Central memory CD8-positive, alpha-beta T cell (primary cell): ENCODE measurements around the gene FAM114A1.
A peak's percentile ranks its signal among the peaks of the same experiment; 100 is the strongest.

Experiments used
- ATAC-seq: fragments of 150-1000 bp; cut with Tn5 transposase; replicated peaks from 2 replicates; pipeline ENCODE4 v1.10.0; 2022; ENCODE audit warnings: mild to moderate bottlenecking, moderate FRiP score, moderate number of reproducible peaks; ENCODE audit not compliant: poor library complexity, severe bottlenecking; ENCODE audit errors: extremely low read depth
- DNase-seq, 2 donors: peaks; one replicate each; pipeline ENCODE4 v3.0.0; 2021; ENCODE audit warnings: low spot score in 2 of 2
- H3K27ac Mint-ChIP-seq: one replicate; pipeline ENCODE4 v1.8.0; 2022; ENCODE audit warnings: low read depth, mild to moderate bottlenecking, moderate library complexity, mixed read lengths
- H3K27me3 Mint-ChIP-seq: one replicate; pipeline ENCODE4 v1.8.0; 2022; ENCODE audit warnings: mixed read lengths
- H3K36me3 Mint-ChIP-seq: one replicate; pipeline ENCODE4 v1.8.0; 2022; ENCODE audit warnings: mild to moderate bottlenecking, moderate library complexity, mixed read lengths; ENCODE audit not compliant: insufficient read depth
- H3K4me1 Mint-ChIP-seq: one replicate; pipeline ENCODE4 v1.8.0; 2022; ENCODE audit warnings: mixed read lengths
- H3K4me3 Mint-ChIP-seq: one replicate; pipeline ENCODE4 v1.8.0; 2022; ENCODE audit warnings: mild to moderate bottlenecking, moderate library complexity, mixed read lengths
- H3K9me3 Mint-ChIP-seq: one replicate; pipeline ENCODE4 v1.8.0; 2022; ENCODE audit warnings: mixed read lengths

The FAM114A1 gene

GRCh38 chr4:38865445-38865844 lies 2.2 kb upstream of the FAM114A1 start:
- DNase-seq: no peak
- Mint-ChIP-seq H3K27me3 (peaks cover 74% of the 10 kb centered on the region), H3K9me3 (no peaks in the 10 kb centered on the region), H3K27ac (no peak overlapping the region), H3K4me1 (no peaks in the 10 kb centered on the region), H3K36me3 (no peaks in the 10 kb centered on the region), H3K4me3 (no peak overlapping the region)
- ATAC-seq: no peak

- peaks cover 63% of the 10 kb centered on the region for H3K27me3 Mint-ChIP-seq
- no peaks in the 10 kb centered on the region for H3K4me1 Mint-ChIP-seq
- no peak overlapping the region for H3K27ac Mint-ChIP-seq
- ATAC-seq (no peak), DNase-seq (no peak)
- H3K36me3 Mint-ChIP-seq: no peaks in the 10 kb centered on the region
- H3K4me3 Mint-ChIP-seq: peak overlapping the region; percentile 13
- no peaks in the 10 kb centered on the region for H3K9me3 Mint-ChIP-seq
Measured at GRCh38 chr4:38866973-38867477, 581 bp upstream of the FAM114A1 start.

GRCh38 chr4:38868059-38868960 lies 704 bp downstream of the FAM114A1 start:
- ATAC-seq (no peak), DNase-seq (no peak)
- peaks cover 59% of the 10 kb centered on the region for H3K27me3 Mint-ChIP-seq
- no peaks in the 10 kb centered on the region for H3K4me1 Mint-ChIP-seq
- no peaks in the 10 kb centered on the region for H3K9me3 Mint-ChIP-seq
- H3K36me3 Mint-ChIP-seq: no peaks in the 10 kb centered on the region
- H3K27ac Mint-ChIP-seq: no peak overlapping the region
- peak overlapping the region; percentile 61 for H3K4me3 Mint-ChIP-seq

GRCh38 chr4:38869511-38869910 lies 1.9 kb downstream of the FAM114A1 start:
- no peak for DNase-seq
- Mint-ChIP-seq H3K36me3 (no peaks in the 10 kb centered on the region), H3K4me1 (no peaks in the 10 kb centered on the region), H3K27ac (no peak overlapping the region), H3K27me3 (peaks cover 59% of the 10 kb centered on the region), H3K9me3 (no peaks in the 10 kb centered on the region), H3K4me3 (no peak overlapping the region)
- no peak for ATAC-seq

GRCh38 chr4:38870098-38870808 lies 2.6 kb downstream of the FAM114A1 start:
- Mint-ChIP-seq H3K27ac (no peak overlapping the region), H3K36me3 (no peaks in the 10 kb centered on the region), H3K9me3 (no peaks in the 10 kb centered on the region), H3K27me3 (peaks cover 59% of the 10 kb centered on the region), H3K4me3 (no peak overlapping the region), H3K4me1 (no peaks in the 10 kb centered on the region)
- no peak for ATAC-seq
- DNase-seq: no peak

- no peak for DNase-seq
- no peaks in the 10 kb centered on the region for H3K4me1 Mint-ChIP-seq
- no peak overlapping the region for H3K27ac Mint-ChIP-seq
- no peaks in the 10 kb centered on the region for H3K9me3 Mint-ChIP-seq
- no peak overlapping the region for H3K4me3 Mint-ChIP-seq
- no peaks in the 10 kb centered on the region for H3K36me3 Mint-ChIP-seq
- ATAC-seq: no peak
- peaks cover 65% of the 10 kb centered on the region for H3K27me3 Mint-ChIP-seq
Measured at GRCh38 chr4:38871593-38871992, 4.0 kb downstream of the FAM114A1 start.

GRCh38 chr4:38872620-38873019 lies 5.0 kb downstream of the FAM114A1 start:
- DNase-seq: no peak
- H3K36me3 Mint-ChIP-seq: no peaks in the 10 kb centered on the region
- no peak for ATAC-seq
- H3K27me3 Mint-ChIP-seq: peaks cover 75% of the 10 kb centered on the region
- no peak overlapping the region for H3K27ac Mint-ChIP-seq
- no peaks in the 10 kb centered on the region for H3K4me1 Mint-ChIP-seq
- H3K4me3 Mint-ChIP-seq: no peak overlapping the region
- H3K9me3 Mint-ChIP-seq: no peaks in the 10 kb centered on the region

- Mint-ChIP-seq H3K4me3 (no peak overlapping the region), H3K27me3 (peaks cover 79% of the 10 kb centered on the region), H3K4me1 (no peaks in the 10 kb centered on the region), H3K36me3 (no peaks in the 10 kb centered on the region), H3K27ac (no peak overlapping the region), H3K9me3 (no peaks in the 10 kb centered on the region)
- no peak for ATAC-seq
- DNase-seq: no peak
Measured at GRCh38 chr4:38873290-38873944, 5.8 kb downstream of the FAM114A1 start.

- peaks cover 58% of the 10 kb centered on the region for H3K27me3 Mint-ChIP-seq
- no peak overlapping the region for H3K4me3 Mint-ChIP-seq
- no peaks in the 10 kb centered on the region for H3K4me1 Mint-ChIP-seq
- H3K27ac Mint-ChIP-seq: no peak overlapping the region
- DNase-seq (no peak), ATAC-seq (no peak)
- no peaks in the 10 kb centered on the region for H3K36me3 Mint-ChIP-seq
- H3K9me3 Mint-ChIP-seq: no peaks in the 10 kb centered on the region
Measured at GRCh38 chr4:38876636-38877035, 9.0 kb downstream of the FAM114A1 start.

GRCh38 chr4:38884254-38884653 lies 16.6 kb downstream of the FAM114A1 start:
- H3K36me3 Mint-ChIP-seq: no peaks in the 10 kb centered on the region
- ATAC-seq: no peak

GRCh38 chr4:38889143-38889542 lies 21.5 kb downstream of the FAM114A1 start:
- no peak for DNase-seq
- no peaks in the 10 kb centered on the region for H3K4me1 Mint-ChIP-seq
- H3K27ac Mint-ChIP-seq: no peak overlapping the region
- no peaks in the 10 kb centered on the region for H3K27me3 Mint-ChIP-seq
- no peaks in the 10 kb centered on the region for H3K9me3 Mint-ChIP-seq
- ATAC-seq: no peak
- H3K36me3 Mint-ChIP-seq: no peaks in the 10 kb centered on the region
- H3K4me3 Mint-ChIP-seq: no peak overlapping the region

More at GRCh38 chr4:38884254-38884653, 16.6 kb downstream of the FAM114A1 start:
- H3K4me1 Mint-ChIP-seq: no peaks in the 10 kb centered on the region
- no peaks in the 10 kb centered on the region for H3K9me3 Mint-ChIP-seq
- no peak overlapping the region for H3K4me3 Mint-ChIP-seq
- no peaks in the 10 kb centered on the region for H3K27me3 Mint-ChIP-seq
- no peak overlapping the region for H3K27ac Mint-ChIP-seq
- no peak for DNase-seq

GRCh38 chr4:38891051-38891983 lies 23.7 kb downstream of the FAM114A1 start:
- no peak for ATAC-seq
- Mint-ChIP-seq H3K4me1 (no peaks in the 10 kb centered on the region), H3K4me3 (no peak overlapping the region), H3K27ac (no peak overlapping the region), H3K9me3 (no peaks in the 10 kb centered on the region), H3K36me3 (no peaks in the 10 kb centered on the region), H3K27me3 (peaks cover 19% of the 10 kb centered on the region)
- DNase-seq: no peak
